Parathyroid adenoma (tissue), 2 donors: ENCODE results near the gene SOX2.

Experiments
- H2AFZ ChIP-seq: fragments of 300-600 bp; sonication (generic); one replicate; pipeline ENCODE4 v1.7.0; 2017; ENCODE audit warnings: antibody characterized with exemption, mild to moderate bottlenecking
- H3K27ac ChIP-seq: fragments of 300-600 bp; sonication (generic); one replicate; pipeline ENCODE4 v1.7.0; 2017
- H3K27me3 ChIP-seq: fragments of 300-600 bp; sonication (generic); one replicate; pipeline ENCODE4 v1.7.0; 2017; ENCODE audit warnings: low read length; ENCODE audit not compliant: control insufficient read depth, insufficient read depth
- H3K36me3 ChIP-seq: fragments of 300-600 bp; sonication (generic); one replicate; pipeline ENCODE4 v1.7.0; 2017; ENCODE audit warnings: low read length; ENCODE audit not compliant: control insufficient read depth, insufficient read depth
- H3K4me1 ChIP-seq: fragments of 300-600 bp; sonication (generic); one replicate; pipeline ENCODE4 v1.7.0; 2017; ENCODE audit warnings: control low read depth
- H3K4me2 ChIP-seq: fragments of 300-600 bp; sonication (generic); one replicate; pipeline ENCODE4 v1.7.0; 2017; ENCODE audit warnings: low read length
- H3K4me3 ChIP-seq: fragments of 300-600 bp; sonication (generic); one replicate; pipeline ENCODE4 v1.7.0; 2017; ENCODE audit warnings: low read depth, low read length
- H3K79me2 ChIP-seq: fragments of 300-600 bp; sonication (generic); one replicate; pipeline ENCODE4 v1.7.0; 2017; ENCODE audit warnings: control low read depth
- H3K9ac ChIP-seq: fragments of 300-600 bp; sonication (generic); one replicate; pipeline ENCODE4 v1.7.0; 2017; ENCODE audit warnings: mild to moderate bottlenecking
- H3K9me3 ChIP-seq: fragments of 300-600 bp; sonication (generic); one replicate; pipeline ENCODE4 v1.7.0; 2017; ENCODE audit warnings: low read length; ENCODE audit not compliant: control insufficient read depth
- TF ChIP-seq, protein P1 (sequence below): fragments of 300-600 bp; sonication (generic); IDR thresholded peaks from one replicate; pipeline ENCODE4 v1.7.0; 2017; ENCODE audit warnings: antibody characterized with exemption, mild to moderate bottlenecking
- donor health status: primary hyperparathyroidism.

SOX2 gene

DNA sequence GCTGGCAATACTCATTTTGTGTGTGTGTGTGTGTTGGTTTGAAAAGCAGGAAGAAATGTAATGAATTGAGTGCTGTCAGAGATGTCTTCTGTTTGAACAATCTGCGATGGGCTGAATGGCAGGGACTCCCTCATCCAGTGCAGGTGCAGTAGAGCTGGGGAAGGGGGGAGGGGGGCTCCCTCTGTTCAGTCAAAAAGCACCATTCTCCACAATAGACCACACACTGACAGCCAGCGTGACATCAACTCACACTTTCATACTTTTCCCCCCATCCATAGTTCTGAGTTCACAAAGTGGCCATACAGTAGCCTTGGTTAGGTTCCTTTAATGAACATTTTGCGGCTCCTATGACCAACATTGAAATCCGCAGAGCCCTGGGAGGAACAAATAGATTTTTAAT lies 10.4 kb downstream of the SOX2 start:
- Histone ChIP-seq H3K36me3 (no peaks in the 10 kb centered on the region), H3K79me2 (no peaks in the 10 kb centered on the region), H3K4me2 (no peak overlapping the region), H2AFZ (no peak overlapping the region), H3K9ac (no peak overlapping the region), H3K4me3 (no peak overlapping the region), H3K9me3 (no peaks in the 10 kb centered on the region), H3K4me1 (no peaks in the 10 kb centered on the region), H3K27me3 (peaks cover 29% of the 10 kb centered on the region), H3K27ac (no peak overlapping the region)
- TF ChIP-seq, protein P1, sequence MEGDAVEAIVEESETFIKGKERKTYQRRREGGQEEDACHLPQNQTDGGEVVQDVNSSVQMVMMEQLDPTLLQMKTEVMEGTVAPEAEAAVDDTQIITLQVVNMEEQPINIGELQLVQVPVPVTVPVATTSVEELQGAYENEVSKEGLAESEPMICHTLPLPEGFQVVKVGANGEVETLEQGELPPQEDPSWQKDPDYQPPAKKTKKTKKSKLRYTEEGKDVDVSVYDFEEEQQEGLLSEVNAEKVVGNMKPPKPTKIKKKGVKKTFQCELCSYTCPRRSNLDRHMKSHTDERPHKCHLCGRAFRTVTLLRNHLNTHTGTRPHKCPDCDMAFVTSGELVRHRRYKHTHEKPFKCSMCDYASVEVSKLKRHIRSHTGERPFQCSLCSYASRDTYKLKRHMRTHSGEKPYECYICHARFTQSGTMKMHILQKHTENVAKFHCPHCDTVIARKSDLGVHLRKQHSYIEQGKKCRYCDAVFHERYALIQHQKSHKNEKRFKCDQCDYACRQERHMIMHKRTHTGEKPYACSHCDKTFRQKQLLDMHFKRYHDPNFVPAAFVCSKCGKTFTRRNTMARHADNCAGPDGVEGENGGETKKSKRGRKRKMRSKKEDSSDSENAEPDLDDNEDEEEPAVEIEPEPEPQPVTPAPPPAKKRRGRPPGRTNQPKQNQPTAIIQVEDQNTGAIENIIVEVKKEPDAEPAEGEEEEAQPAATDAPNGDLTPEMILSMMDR = no peak

DNA sequence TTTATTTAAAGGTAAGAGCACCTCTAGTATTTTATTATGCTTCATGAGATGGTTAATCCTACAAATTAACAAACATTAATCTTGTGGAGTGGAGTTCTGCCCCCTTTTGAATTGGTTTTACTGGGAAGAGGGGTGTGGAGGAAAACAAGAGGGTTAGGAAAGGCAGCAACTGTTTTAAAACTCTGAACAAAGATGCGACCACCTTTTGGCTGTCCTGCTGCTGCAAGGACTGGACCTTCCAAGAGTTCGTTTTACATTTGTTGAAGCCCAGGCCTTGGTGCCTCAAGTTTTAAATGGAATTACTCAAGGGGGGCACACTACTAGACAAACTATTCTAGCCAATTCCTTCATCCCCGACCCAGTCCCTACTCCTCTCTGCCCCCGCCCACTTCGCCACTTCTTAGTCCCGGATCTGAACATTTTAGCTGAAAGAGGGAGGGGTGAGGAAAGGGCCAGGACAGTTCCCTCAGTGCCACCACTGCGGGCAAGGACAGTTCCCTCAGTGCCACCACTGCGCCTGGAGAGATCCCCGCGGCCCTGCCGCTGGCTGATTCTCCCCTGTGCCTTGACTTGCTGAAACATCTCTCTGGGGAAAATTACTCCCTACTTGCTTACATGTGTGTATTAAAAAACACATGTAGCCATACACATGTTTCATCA lies 11.2 kb downstream of the SOX2 start:
- Histone ChIP-seq H3K4me3 (no peak overlapping the region), H3K4me2 (no peak overlapping the region), H3K27ac (no peak overlapping the region), H2AFZ (no peak overlapping the region), H3K27me3 (peaks cover 35% of the 10 kb centered on the region), H3K36me3 (no peaks in the 10 kb centered on the region), H3K79me2 (no peaks in the 10 kb centered on the region), H3K9me3 (no peaks in the 10 kb centered on the region), H3K9ac (no peak overlapping the region), H3K4me1 (no peaks in the 10 kb centered on the region)
- TF ChIP-seq, protein P1 = no peak

DNA sequence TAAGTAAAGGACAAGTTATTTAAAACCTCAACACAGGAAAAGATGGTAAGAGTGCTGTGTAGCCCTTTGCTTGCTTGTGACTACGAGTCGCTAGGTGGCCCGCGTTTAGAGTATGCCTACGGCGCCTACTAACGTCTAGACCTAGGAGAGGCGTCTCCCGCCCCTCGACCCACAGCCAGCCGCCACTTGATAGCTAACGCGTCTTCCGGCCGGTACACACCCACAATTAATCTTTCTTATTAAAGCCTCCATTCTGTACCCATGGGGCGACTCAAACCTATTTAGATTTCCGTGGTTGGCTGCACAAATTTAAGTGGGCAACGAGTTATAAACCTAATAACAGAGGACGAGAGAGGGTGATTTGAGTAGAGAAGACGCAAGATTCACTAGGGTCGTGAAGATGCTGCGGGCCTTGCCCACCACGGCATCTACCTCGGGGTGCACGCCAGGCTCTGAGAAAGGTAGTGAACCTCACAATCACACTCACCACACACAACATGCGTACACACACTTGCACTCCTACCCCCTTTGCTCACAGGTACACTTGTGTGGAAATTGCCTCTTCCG lies 12.0 kb downstream of the SOX2 start:
- Histone ChIP-seq H3K79me2 (no peaks in the 10 kb centered on the region), H2AFZ (no peak overlapping the region), H3K4me1 (no peaks in the 10 kb centered on the region), H3K36me3 (no peaks in the 10 kb centered on the region), H3K27ac (no peak overlapping the region), H3K27me3 (peaks cover 35% of the 10 kb centered on the region), H3K9me3 (no peaks in the 10 kb centered on the region), H3K9ac (no peak overlapping the region), H3K4me2 (no peak overlapping the region), H3K4me3 (no peak overlapping the region)
- TF ChIP-seq, protein P1 = no peak

DNA sequence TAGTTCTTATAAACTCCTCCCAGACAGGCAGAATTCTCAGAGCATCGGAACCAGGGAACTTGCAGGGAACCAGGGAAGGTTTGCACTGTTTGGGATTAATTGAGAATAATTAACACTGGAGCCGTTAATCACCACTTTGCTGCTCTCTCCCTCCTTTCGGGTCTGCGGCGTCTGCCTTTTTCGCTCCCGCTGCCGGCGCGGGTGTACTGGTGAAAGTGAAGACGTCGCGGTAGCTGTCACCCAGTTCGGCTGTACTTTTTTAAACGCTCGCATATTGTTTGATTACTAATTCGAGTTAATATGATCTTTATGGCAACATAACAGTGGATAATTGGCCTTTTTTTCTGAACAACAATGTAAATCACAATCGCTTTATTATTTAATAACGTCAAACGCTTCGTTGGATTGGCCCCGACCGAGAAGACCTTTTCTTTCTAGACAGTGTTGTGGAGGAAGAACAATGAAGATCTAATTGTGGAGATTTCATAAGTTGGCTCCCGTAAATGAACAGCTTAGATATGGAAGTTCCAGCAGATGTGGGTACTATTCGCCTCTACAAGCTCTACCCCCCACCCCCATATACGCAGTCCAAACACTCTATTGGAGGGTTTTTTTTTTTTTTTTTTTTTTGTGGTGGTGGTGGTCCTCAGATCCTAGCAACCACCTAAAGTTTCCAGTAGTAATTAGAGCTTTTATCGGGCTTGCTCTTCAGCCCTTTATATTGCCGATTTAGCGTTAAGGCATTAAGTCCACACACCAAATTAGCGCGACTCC lies 12.7 kb downstream of the SOX2 start:
- Histone ChIP-seq H3K4me3 (no peak overlapping the region), H3K36me3 (no peaks in the 10 kb centered on the region), H3K27me3 (peaks cover 28% of the 10 kb centered on the region), H2AFZ (no peak overlapping the region), H3K9me3 (no peaks in the 10 kb centered on the region), H3K4me1 (no peaks in the 10 kb centered on the region), H3K79me2 (no peaks in the 10 kb centered on the region), H3K9ac (no peak overlapping the region), H3K27ac (no peak overlapping the region), H3K4me2 (no peak overlapping the region)
- TF ChIP-seq, protein P1 = no peak
